SK-N-SH (cell line): ENCODE results near the gene GSTM2.
"Not testable (repeated sequence)": the region's sequence is repeated elsewhere in the genome, so short reads cannot be mapped to it uniquely, and the experiment has no call there.

ENCODE experiments used
- CTCF ChIP-seq: fragments of 200-600 bp; sonication (generic); IDR thresholded peaks from 2 replicates; pipeline ENCODE4 v1.6.1; 2017; ENCODE audit warnings: antibody characterized with exemption, mild to moderate bottlenecking, moderate library complexity
- IRF3 ChIP-seq: fragments of 150-350 bp; IDR thresholded peaks from 2 replicates; pipeline ENCODE4 v1.6.1; 2016; ENCODE audit warnings: mild to moderate bottlenecking, low read depth, low read length
- RAD21 ChIP-seq: IDR thresholded peaks from 2 replicates; pipeline ENCODE4 v1.6.1; 2012; ENCODE audit warnings: mild to moderate bottlenecking, low read length
- SIN3A ChIP-seq: IDR thresholded peaks from 2 replicates; pipeline ENCODE4 v1.6.1; 2012; ENCODE audit warnings: low read depth, mild to moderate bottlenecking, low read length, moderate library complexity, borderline replicate concordance

- not testable (repeated sequence) for TF ChIP-seq IRF3, CTCF, RAD21, SIN3A
These were observed 30.0 kb downstream of the GSTM2 start for GRCh38 chr1:109697861-109698260.
